ENCODE data around the gene BOD1L1. TPM values are rescaled to one million over a fixed set of nuclear protein-coding genes. Genes with fewer than 3 reads are reported as not detected.

The BOD1L1 gene
- total RNA-seq, 1 experiment from 2014 or later: 40.6 TPM

- peak overlapping the region; percentile 49 for H3K27ac ChIP-seq (ENCODE audit: low read length)
- no peak for DNase-seq
- H3K9me3 ChIP-seq (ENCODE audit: low read length): no peaks in the 10 kb centered on the region
- peaks cover 62% of the 10 kb centered on the region; the same call in 1 of the 2 replicates for H3K36me3 ChIP-seq (ENCODE audit: insufficient read depth, low read length)
- no peaks in the 10 kb centered on the region for H3K27me3 ChIP-seq (ENCODE audit: low read length)
- no peak overlapping the region for H3K4me3 ChIP-seq (ENCODE audit: low read length)
- H3K9me2 ChIP-seq (replicated peaks; ENCODE audit: insufficient read depth, low read length): no peaks in the 10 kb centered on the region
- no peak overlapping the region for H3K9ac ChIP-seq (ENCODE audit: low read length)
- peak overlapping the region; percentile 23 for H3K4me2 ChIP-seq (ENCODE audit: low read depth, low read length, poor library complexity, severe bottlenecking)
- H2AFZ ChIP-seq (ENCODE audit: low read length): no peak overlapping the region
- H3K4me1 ChIP-seq (ENCODE audit: low read length): peaks cover 33% of the 10 kb centered on the region
- peaks cover 6% of the 10 kb centered on the region; the same call in 1 of the 2 replicates for H3K79me2 ChIP-seq (ENCODE audit: low read length)
- no peaks in the 10 kb centered on the region for H4K20me1 ChIP-seq (ENCODE audit: insufficient read depth, low read depth, low read length)
Observed at GRCh38 chr4:13611283-13611842, 16.2 kb downstream of the BOD1L1 start.

GRCh38 chr4:13605330-13605729 lies 22.2 kb downstream of the BOD1L1 start:
- H3K4me1 ChIP-seq (ENCODE audit: low read length): peaks cover 16% of the 10 kb centered on the region
- peaks cover 62% of the 10 kb centered on the region; the same call in 1 of the 2 replicates for H3K36me3 ChIP-seq (ENCODE audit: insufficient read depth, low read length)
- H3K27ac ChIP-seq (ENCODE audit: low read length): no peak overlapping the region
- H4K20me1 ChIP-seq (ENCODE audit: insufficient read depth, low read depth, low read length): no peaks in the 10 kb centered on the region
- no peak overlapping the region for H3K9ac ChIP-seq (ENCODE audit: low read length)
- DNase-seq: no peak
- H3K4me3 ChIP-seq (ENCODE audit: low read length): no peak overlapping the region
- H3K79me2 ChIP-seq (ENCODE audit: low read length): no peaks in the 10 kb centered on the region
- H3K4me2 ChIP-seq (ENCODE audit: low read depth, low read length, poor library complexity, severe bottlenecking): no peak overlapping the region
- H3K27me3 ChIP-seq (ENCODE audit: low read length): no peaks in the 10 kb centered on the region
- H3K9me3 ChIP-seq (ENCODE audit: low read length): no peaks in the 10 kb centered on the region
- H3K9me2 ChIP-seq (replicated peaks; ENCODE audit: insufficient read depth, low read length): no peaks in the 10 kb centered on the region
- H2AFZ ChIP-seq (ENCODE audit: low read length): no peak overlapping the region

- H3K9me2 ChIP-seq (replicated peaks; ENCODE audit: insufficient read depth, low read length): no peaks in the 10 kb centered on the region
- no peaks in the 10 kb centered on the region for H3K27me3 ChIP-seq (ENCODE audit: low read length)
- no peaks in the 10 kb centered on the region for H3K79me2 ChIP-seq (ENCODE audit: low read length)
- H3K36me3 ChIP-seq (ENCODE audit: insufficient read depth, low read length): peaks cover 48% of the 10 kb centered on the region; the same call in 1 of the 2 replicates
- H2AFZ ChIP-seq (ENCODE audit: low read length): no peak overlapping the region
- no peak overlapping the region for H3K4me3 ChIP-seq (ENCODE audit: low read length)
- H3K9me3 ChIP-seq (ENCODE audit: low read length): no peaks in the 10 kb centered on the region
- H3K4me2 ChIP-seq (ENCODE audit: low read depth, low read length, poor library complexity, severe bottlenecking): peak overlapping the region; percentile 29
- DNase-seq: no peak
- H3K27ac ChIP-seq (ENCODE audit: low read length): peak overlapping the region; percentile 59
- no peaks in the 10 kb centered on the region for H4K20me1 ChIP-seq (ENCODE audit: insufficient read depth, low read depth, low read length)
- H3K4me1 ChIP-seq (ENCODE audit: low read length): peaks cover 16% of the 10 kb centered on the region
- H3K9ac ChIP-seq (ENCODE audit: low read length): 0 out of 2 replicates have a peak overlapping the region, but pooled peaks have one; percentile 8
Observed at GRCh38 chr4:13601848-13602247, 25.7 kb downstream of the BOD1L1 start.

GRCh38 chr4:13601048-13601447 lies 26.5 kb downstream of the BOD1L1 start:
- no peaks in the 10 kb centered on the region for H3K9me3 ChIP-seq (ENCODE audit: low read length)
- H3K27ac ChIP-seq (ENCODE audit: low read length): peak overlapping the region; percentile 59
- no peak overlapping the region for H3K4me3 ChIP-seq (ENCODE audit: low read length)
- peaks cover 41% of the 10 kb centered on the region; the same call in 1 of the 2 replicates for H3K36me3 ChIP-seq (ENCODE audit: insufficient read depth, low read length)
- DNase-seq: peak; percentile 50
- H2AFZ ChIP-seq (ENCODE audit: low read length): no peak overlapping the region
- H3K4me1 ChIP-seq (ENCODE audit: low read length): peaks cover 16% of the 10 kb centered on the region
- peak overlapping the region; percentile 29 for H3K4me2 ChIP-seq (ENCODE audit: low read depth, low read length, poor library complexity, severe bottlenecking)
- no peaks in the 10 kb centered on the region for H3K27me3 ChIP-seq (ENCODE audit: low read length)
- no peaks in the 10 kb centered on the region for H3K9me2 ChIP-seq (replicated peaks; ENCODE audit: insufficient read depth, low read length)
- no peaks in the 10 kb centered on the region for H4K20me1 ChIP-seq (ENCODE audit: insufficient read depth, low read depth, low read length)
- H3K79me2 ChIP-seq (ENCODE audit: low read length): no peaks in the 10 kb centered on the region
- H3K9ac ChIP-seq (ENCODE audit: low read length): 0 out of 2 replicates have a peak overlapping the region, but pooled peaks have one; percentile 8

- Histone ChIP-seq H3K4me2 (ENCODE audit: low read depth, low read length, poor library complexity, severe bottlenecking) (no peak overlapping the region), H3K27me3 (ENCODE audit: low read length) (no peaks in the 10 kb centered on the region), H3K79me2 (ENCODE audit: low read length) (no peaks in the 10 kb centered on the region), H3K36me3 (ENCODE audit: insufficient read depth, low read length) (peaks cover 38% of the 10 kb centered on the region; the same call in 1 of the 2 replicates), H3K9me2 (replicated peaks; ENCODE audit: insufficient read depth, low read length) (no peaks in the 10 kb centered on the region), H3K9me3 (ENCODE audit: low read length) (no peaks in the 10 kb centered on the region), H3K9ac (ENCODE audit: low read length) (no peak overlapping the region), H3K4me1 (ENCODE audit: low read length) (peaks cover 16% of the 10 kb centered on the region), H3K4me3 (ENCODE audit: low read length) (no peak overlapping the region), H3K27ac (ENCODE audit: low read length) (no peak overlapping the region), H2AFZ (ENCODE audit: low read length) (no peak overlapping the region), H4K20me1 (ENCODE audit: insufficient read depth, low read depth, low read length) (no peaks in the 10 kb centered on the region)
- DNase-seq: no peak
Observed at GRCh38 chr4:13599159-13599558, 28.4 kb downstream of the BOD1L1 start.

GRCh38 chr4:13597604-13598003 lies 29.9 kb downstream of the BOD1L1 start:
- no peak overlapping the region for H2AFZ ChIP-seq (ENCODE audit: low read length)
- no peak overlapping the region for H3K4me3 ChIP-seq (ENCODE audit: low read length)
- H3K27ac ChIP-seq (ENCODE audit: low read length): no peak overlapping the region
- no peak for DNase-seq
- no peak overlapping the region for H3K9ac ChIP-seq (ENCODE audit: low read length)
- peaks cover 34% of the 10 kb centered on the region for H3K36me3 ChIP-seq (ENCODE audit: insufficient read depth, low read length)
- peaks cover 16% of the 10 kb centered on the region for H3K4me1 ChIP-seq (ENCODE audit: low read length)
- H3K79me2 ChIP-seq (ENCODE audit: low read length): no peaks in the 10 kb centered on the region
- no peaks in the 10 kb centered on the region for H3K9me3 ChIP-seq (ENCODE audit: low read length)
- no peak overlapping the region for H3K4me2 ChIP-seq (ENCODE audit: low read depth, low read length, poor library complexity, severe bottlenecking)
- no peaks in the 10 kb centered on the region for H4K20me1 ChIP-seq (ENCODE audit: insufficient read depth, low read depth, low read length)
- H3K9me2 ChIP-seq (replicated peaks; ENCODE audit: insufficient read depth, low read length): no peaks in the 10 kb centered on the region
- H3K27me3 ChIP-seq (ENCODE audit: low read length): no peaks in the 10 kb centered on the region

GRCh38 chr4:13597141-13597540 lies 30.4 kb downstream of the BOD1L1 start:
- no peak for DNase-seq
- Histone ChIP-seq H3K9me3 (ENCODE audit: low read length) (no peaks in the 10 kb centered on the region), H3K36me3 (ENCODE audit: insufficient read depth, low read length) (peaks cover 33% of the 10 kb centered on the region), H4K20me1 (ENCODE audit: insufficient read depth, low read depth, low read length) (no peaks in the 10 kb centered on the region), H3K4me2 (ENCODE audit: low read depth, low read length, poor library complexity, severe bottlenecking) (no peak overlapping the region), H3K4me3 (ENCODE audit: low read length) (no peak overlapping the region), H3K27me3 (ENCODE audit: low read length) (no peaks in the 10 kb centered on the region), H3K27ac (ENCODE audit: low read length) (no peak overlapping the region), H3K79me2 (ENCODE audit: low read length) (no peaks in the 10 kb centered on the region), H3K9me2 (replicated peaks; ENCODE audit: insufficient read depth, low read length) (no peaks in the 10 kb centered on the region), H3K9ac (ENCODE audit: low read length) (no peak overlapping the region), H3K4me1 (ENCODE audit: low read length) (peaks cover 15% of the 10 kb centered on the region), H2AFZ (ENCODE audit: low read length) (no peak overlapping the region)

GRCh38 chr4:13592220-13592619 lies 35.3 kb downstream of the BOD1L1 start:
- H3K79me2 ChIP-seq (ENCODE audit: low read length): no peaks in the 10 kb centered on the region
- H3K9me2 ChIP-seq (replicated peaks; ENCODE audit: insufficient read depth, low read length): no peaks in the 10 kb centered on the region
- no peak overlapping the region for H3K27ac ChIP-seq (ENCODE audit: low read length)
- no peaks in the 10 kb centered on the region for H3K9me3 ChIP-seq (ENCODE audit: low read length)
- DNase-seq: no peak
- H3K4me3 ChIP-seq (ENCODE audit: low read length): no peak overlapping the region
- H3K9ac ChIP-seq (ENCODE audit: low read length): no peak overlapping the region
- no peaks in the 10 kb centered on the region for H3K4me1 ChIP-seq (ENCODE audit: low read length)
- H3K4me2 ChIP-seq (ENCODE audit: low read depth, low read length, poor library complexity, severe bottlenecking): no peak overlapping the region
- no peaks in the 10 kb centered on the region for H3K27me3 ChIP-seq (ENCODE audit: low read length)
- no peak overlapping the region for H2AFZ ChIP-seq (ENCODE audit: low read length)
- peaks cover 35% of the 10 kb centered on the region for H3K36me3 ChIP-seq (ENCODE audit: insufficient read depth, low read length)
- H4K20me1 ChIP-seq (ENCODE audit: insufficient read depth, low read depth, low read length): no peaks in the 10 kb centered on the region

All from Karpas-422 (cell line).